ENCODE data around the gene FOLR1.
"Not testable (repeated sequence)": the region's sequence is repeated elsewhere in the genome, so short reads cannot be mapped to it uniquely, and the experiment has no call there.

FOLR1 gene

GRCh38 chr11:72173291-72173690 lies 18.6 kb upstream of the FOLR1 start:
- ATAC-seq (replicated peaks), result no peak
- no peak overlapping the region for H3K4me3 Mint-ChIP-seq
- H3K27ac Mint-ChIP-seq, result no peak overlapping the region
- no peaks in the 10 kb centered on the region for H3K4me1 Mint-ChIP-seq
- no peaks in the 10 kb centered on the region for H3K9me3 Mint-ChIP-seq
- H3K27me3 Mint-ChIP-seq, result peaks cover 15 to 23% of the 10 kb centered on the region in 2 donors
- H3K36me3 Mint-ChIP-seq, result no peaks in the 10 kb centered on the region
- no peak for DNase-seq

- H3K27ac Mint-ChIP-seq, result no peak overlapping the region
- ATAC-seq (replicated peaks), result no peak
- H3K27me3 Mint-ChIP-seq, result peaks cover 15 to 17% of the 10 kb centered on the region in 2 donors
- H3K36me3 Mint-ChIP-seq, result no peaks in the 10 kb centered on the region
- H3K4me1 Mint-ChIP-seq, result no peaks in the 10 kb centered on the region
- DNase-seq, result no peak
- no peak overlapping the region for H3K4me3 Mint-ChIP-seq
- no peaks in the 10 kb centered on the region for H3K9me3 Mint-ChIP-seq
Observed at GRCh38 chr11:72174302-72175070, 17.5 kb upstream of the FOLR1 start.

- Mint-ChIP-seq H3K27me3 (peaks cover 19 to 20% of the 10 kb centered on the region in 2 donors), H3K36me3 (no peaks in the 10 kb centered on the region), H3K4me3 (no peak overlapping the region), H3K4me1 (no peaks in the 10 kb centered on the region), H3K9me3 (no peaks in the 10 kb centered on the region), H3K27ac (no peak overlapping the region)
- ATAC-seq (replicated peaks) (no peak), DNase-seq (no peak)
Observed at GRCh38 chr11:72177656-72178055, 14.3 kb upstream of the FOLR1 start.

- H3K9me3 Mint-ChIP-seq, result no peaks in the 10 kb centered on the region
- ATAC-seq (replicated peaks) (no peak), DNase-seq (no peak)
- peaks cover 20 to 26% of the 10 kb centered on the region in 2 donors for H3K27me3 Mint-ChIP-seq
- peaks cover 5 to 7% of the 10 kb centered on the region in 2 donors for H3K4me1 Mint-ChIP-seq
- no peaks in the 10 kb centered on the region for H3K36me3 Mint-ChIP-seq
- no peak overlapping the region for H3K4me3 Mint-ChIP-seq
- no peak overlapping the region for H3K27ac Mint-ChIP-seq
Observed at GRCh38 chr11:72179049-72179803, 12.7 kb upstream of the FOLR1 start.

- H3K4me3 Mint-ChIP-seq, result no peak overlapping the region
- no peak overlapping the region for H3K27ac Mint-ChIP-seq
- H3K4me1 Mint-ChIP-seq, result peaks cover 5 to 7% of the 10 kb centered on the region in 2 donors
- DNase-seq (no peak), ATAC-seq (replicated peaks) (no peak)
- H3K36me3 Mint-ChIP-seq, result no peaks in the 10 kb centered on the region
- H3K27me3 Mint-ChIP-seq, result peaks cover 20 to 26% of the 10 kb centered on the region in 2 donors
- H3K9me3 Mint-ChIP-seq, result no peaks in the 10 kb centered on the region
Observed at GRCh38 chr11:72179804-72180396, 12.0 kb upstream of the FOLR1 start.

GRCh38 chr11:72180892-72181552 lies 10.9 kb upstream of the FOLR1 start:
- H3K4me1 Mint-ChIP-seq; DNase-seq; ATAC-seq (replicated peaks); H3K27ac Mint-ChIP-seq; H3K36me3 Mint-ChIP-seq; H3K4me3 Mint-ChIP-seq; H3K9me3 Mint-ChIP-seq: not testable (repeated sequence)
- peaks cover 20 to 26% of the 10 kb centered on the region in 2 donors for H3K27me3 Mint-ChIP-seq

GRCh38 chr11:72181553-72181958 lies 10.4 kb upstream of the FOLR1 start:
- not testable (repeated sequence) for H3K36me3 Mint-ChIP-seq; ATAC-seq (replicated peaks); H3K4me3 Mint-ChIP-seq; H3K27ac Mint-ChIP-seq; H3K9me3 Mint-ChIP-seq; H3K4me1 Mint-ChIP-seq; DNase-seq
- peaks cover 20 to 26% of the 10 kb centered on the region in 2 donors for H3K27me3 Mint-ChIP-seq

- DNase-seq, result no peak
- no peak for ATAC-seq (replicated peaks)
- H3K27ac Mint-ChIP-seq, result no peak overlapping the region
- H3K36me3 Mint-ChIP-seq, result no peaks in the 10 kb centered on the region
- peaks cover 3 to 5% of the 10 kb centered on the region in 2 donors for H3K27me3 Mint-ChIP-seq
- H3K9me3 Mint-ChIP-seq, result no peaks in the 10 kb centered on the region
- no peak overlapping the region for H3K4me3 Mint-ChIP-seq
- H3K4me1 Mint-ChIP-seq, result peaks cover 5% of the 10 kb centered on the region in 2 donors
Observed at GRCh38 chr11:72188267-72188666, 3.7 kb upstream of the FOLR1 start.

GRCh38 chr11:72189455-72190250 lies 2.3 kb upstream of the FOLR1 start:
- no peak overlapping the region for H3K27ac Mint-ChIP-seq
- ATAC-seq (replicated peaks), result no peak

GRCh38 chr11:72190631-72191071 lies 1.3 kb upstream of the FOLR1 start:
- no peaks in the 10 kb centered on the region for H3K27me3 Mint-ChIP-seq
- no peak for DNase-seq
- no peaks in the 10 kb centered on the region for H3K4me1 Mint-ChIP-seq
- no peak overlapping the region for H3K27ac Mint-ChIP-seq
- H3K4me3 Mint-ChIP-seq, result no peak overlapping the region
- ATAC-seq (replicated peaks), result no peak
- H3K36me3 Mint-ChIP-seq, result no peaks in the 10 kb centered on the region
- no peaks in the 10 kb centered on the region for H3K9me3 Mint-ChIP-seq

More at GRCh38 chr11:72189455-72190250, 2.3 kb upstream of the FOLR1 start:
- Mint-ChIP-seq H3K9me3 (no peaks in the 10 kb centered on the region), H3K4me3 (no peak overlapping the region), H3K27me3 (no peaks in the 10 kb centered on the region), H3K36me3 (no peaks in the 10 kb centered on the region), H3K4me1 (no peaks in the 10 kb centered on the region)
- DNase-seq, result no peak

GRCh38 chr11:72195518-72196270 lies 3.8 kb downstream of the FOLR1 start:
- no peak for DNase-seq
- no peaks in the 10 kb centered on the region for H3K27me3 Mint-ChIP-seq
- H3K4me1 Mint-ChIP-seq, result no peaks in the 10 kb centered on the region
- no peaks in the 10 kb centered on the region for H3K9me3 Mint-ChIP-seq
- no peaks in the 10 kb centered on the region for H3K36me3 Mint-ChIP-seq
- ATAC-seq (replicated peaks), result no peak
- H3K27ac Mint-ChIP-seq, result no peak overlapping the region
- no peak overlapping the region for H3K4me3 Mint-ChIP-seq

GRCh38 chr11:72201445-72201844 lies 9.5 kb downstream of the FOLR1 start:
- not testable (repeated sequence) for ATAC-seq (replicated peaks); H3K36me3 Mint-ChIP-seq

GRCh38 chr11:72202571-72202970 lies 10.6 kb downstream of the FOLR1 start:
- ATAC-seq (replicated peaks), result no peak
- H3K4me3 Mint-ChIP-seq, result no peak overlapping the region
- no peak for DNase-seq
- peaks cover 2 to 17% of the 10 kb centered on the region in 2 donors for H3K4me1 Mint-ChIP-seq
- no peak overlapping the region for H3K27ac Mint-ChIP-seq
- H3K27me3 Mint-ChIP-seq, result no peaks in the 10 kb centered on the region
- no peaks in the 10 kb centered on the region for H3K9me3 Mint-ChIP-seq
- H3K36me3 Mint-ChIP-seq, result no peaks in the 10 kb centered on the region

More at GRCh38 chr11:72201445-72201844, 9.5 kb downstream of the FOLR1 start:
- not testable (repeated sequence) for H3K9me3 Mint-ChIP-seq, DNase-seq, H3K27ac Mint-ChIP-seq, H3K4me3 Mint-ChIP-seq, H3K27me3 Mint-ChIP-seq
- H3K4me1 Mint-ChIP-seq, result peaks cover 2 to 12% of the 10 kb centered on the region in 2 donors
